ENCODE results near the gene RASL12.
"Not testable (repeated sequence)": the region's sequence is repeated elsewhere in the genome, so short reads cannot be mapped to it uniquely, and the experiment has no call there.

Gene RASL12

DNA sequence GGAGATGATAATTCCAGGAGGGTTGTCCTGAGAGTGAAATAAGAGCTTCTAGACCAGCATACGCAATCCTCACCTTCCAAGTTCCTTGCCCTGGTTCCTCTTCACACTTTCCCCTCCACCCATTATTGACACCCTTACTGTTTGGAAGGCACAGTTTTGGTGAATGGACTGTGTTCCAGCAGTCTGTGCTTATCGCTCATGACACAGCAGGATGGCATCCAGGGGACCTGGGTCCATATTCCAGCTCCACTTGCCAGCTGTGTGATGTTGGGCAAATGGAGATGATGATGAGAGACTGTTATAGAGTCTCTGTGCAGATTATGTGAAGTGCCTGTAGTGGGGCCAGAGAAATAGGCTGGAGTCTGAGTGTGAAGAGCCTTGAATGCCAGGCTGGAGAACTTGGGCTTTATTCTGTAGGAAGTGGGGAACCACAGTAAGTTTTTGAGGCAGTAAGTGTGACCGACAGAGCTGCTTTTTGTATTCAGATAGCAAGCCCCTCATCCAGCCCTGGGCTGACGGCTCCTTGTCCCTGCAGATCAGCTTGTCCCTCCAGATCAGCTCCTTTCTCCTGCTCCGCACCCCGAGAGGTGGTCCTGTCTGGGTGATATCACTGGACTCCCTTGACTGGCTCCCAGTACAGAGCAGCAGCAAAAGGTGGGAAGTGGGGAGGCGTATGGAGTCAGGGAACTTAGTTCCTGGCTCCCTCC is 16.9 kb upstream of the RASL12 start:
- no peaks in the 10 kb centered on the region for H3K9me3 ChIP-seq (ENCODE audit: control insufficient read depth, insufficient read depth, low read length)
- no peaks in the 10 kb centered on the region for H3K36me3 ChIP-seq (ENCODE audit: control insufficient read depth, insufficient read depth, low read length)
- no peak overlapping the region for H3K9ac ChIP-seq (ENCODE audit: low read depth, low read length)
- no peaks in the 10 kb centered on the region for H3K27me3 ChIP-seq (ENCODE audit: control insufficient read depth, insufficient read depth, low read length)
- H3K4me1 ChIP-seq (ENCODE audit: control insufficient read depth, insufficient read depth, low read length) = peaks cover 36% of the 10 kb centered on the region
- H3K27ac ChIP-seq (ENCODE audit: low read depth, low read length) = no peak overlapping the region
- no peak overlapping the region for H3K4me3 ChIP-seq (ENCODE audit: low read depth, low read length)

DNA sequence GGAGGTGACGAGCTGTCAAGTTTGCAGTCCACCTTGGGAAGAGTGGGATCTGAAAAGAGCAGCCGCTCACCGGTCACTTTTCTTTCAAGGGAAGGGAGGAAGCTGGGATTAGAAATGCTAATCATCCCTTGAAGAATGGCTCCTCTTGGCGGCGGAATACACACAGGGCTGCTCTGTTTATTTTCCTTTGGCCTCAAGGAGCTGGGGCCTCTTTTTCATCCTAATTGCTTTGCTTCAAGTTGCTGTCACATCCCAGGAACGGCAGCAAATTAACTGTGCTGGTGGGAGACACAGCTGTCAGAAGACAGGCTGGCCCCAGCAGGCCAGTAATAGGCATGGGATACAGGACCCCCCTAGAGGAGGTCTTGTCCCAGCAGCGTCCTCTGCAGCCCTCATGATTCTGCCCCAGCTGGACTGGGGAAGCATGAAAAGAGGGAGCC is 15.5 kb upstream of the RASL12 start:
- peak overlapping the region; percentile 89 for H3K27ac ChIP-seq (ENCODE audit: low read depth, low read length)
- H3K36me3 ChIP-seq (ENCODE audit: control insufficient read depth, insufficient read depth, low read length) = no peaks in the 10 kb centered on the region
- peaks cover 3% of the 10 kb centered on the region; the same call in 1 of the 2 replicates for H3K27me3 ChIP-seq (ENCODE audit: control insufficient read depth, insufficient read depth, low read length)
- no peak overlapping the region; the same call in 1 of the 2 replicates for H3K4me3 ChIP-seq (ENCODE audit: low read depth, low read length)
- H3K4me1 ChIP-seq (ENCODE audit: control insufficient read depth, insufficient read depth, low read length) = peaks cover 31% of the 10 kb centered on the region
- H3K9me3 ChIP-seq (ENCODE audit: control insufficient read depth, insufficient read depth, low read length) = no peaks in the 10 kb centered on the region
- no peak overlapping the region for H3K9ac ChIP-seq (ENCODE audit: low read depth, low read length)

DNA sequence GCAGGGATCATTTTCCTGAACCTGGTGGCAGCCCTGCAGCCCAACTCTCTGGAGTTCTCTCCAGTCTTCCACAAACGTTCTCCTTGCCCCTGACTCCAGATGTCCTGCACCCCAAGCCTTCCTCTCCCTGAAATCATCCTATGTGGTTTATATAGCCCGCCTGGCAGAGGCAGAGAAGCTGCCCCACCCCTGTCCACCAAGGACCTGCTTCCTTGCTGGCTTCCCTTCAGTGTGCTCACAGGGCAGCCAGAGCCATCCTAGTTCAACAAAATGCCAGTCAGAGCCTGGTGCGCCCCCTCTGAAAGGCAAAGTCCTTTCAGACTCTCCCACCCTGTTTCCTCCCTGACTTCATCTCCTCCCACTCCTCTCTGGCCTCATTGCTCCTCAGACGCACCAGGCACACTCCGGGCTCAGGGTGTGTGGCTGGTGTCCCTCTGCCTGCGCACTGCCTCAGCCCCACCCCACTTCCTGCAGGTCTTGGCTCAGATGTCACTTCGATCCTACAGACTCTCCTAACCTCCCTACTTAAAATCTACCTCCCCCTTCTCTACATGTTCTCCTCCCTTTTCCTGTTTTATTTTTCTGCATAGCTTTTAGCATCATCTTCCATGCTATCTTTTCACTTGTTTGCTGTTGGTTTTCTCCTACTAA is 14.6 kb upstream of the RASL12 start:
- Histone ChIP-seq H3K4me1 (ENCODE audit: control insufficient read depth, insufficient read depth, low read length) (peaks cover 29% of the 10 kb centered on the region), H3K36me3 (ENCODE audit: control insufficient read depth, insufficient read depth, low read length) (no peaks in the 10 kb centered on the region), H3K9me3 (ENCODE audit: control insufficient read depth, insufficient read depth, low read length) (no peaks in the 10 kb centered on the region), H3K4me3 (ENCODE audit: low read depth, low read length) (no peak overlapping the region; the same call in 1 of the 2 replicates), H3K9ac (ENCODE audit: low read depth, low read length) (no peak overlapping the region), H3K27me3 (ENCODE audit: control insufficient read depth, insufficient read depth, low read length) (peaks cover 5% of the 10 kb centered on the region; the same call in 1 of the 2 replicates), H3K27ac (ENCODE audit: low read depth, low read length) (peak overlapping the region; percentile 89)

DNA sequence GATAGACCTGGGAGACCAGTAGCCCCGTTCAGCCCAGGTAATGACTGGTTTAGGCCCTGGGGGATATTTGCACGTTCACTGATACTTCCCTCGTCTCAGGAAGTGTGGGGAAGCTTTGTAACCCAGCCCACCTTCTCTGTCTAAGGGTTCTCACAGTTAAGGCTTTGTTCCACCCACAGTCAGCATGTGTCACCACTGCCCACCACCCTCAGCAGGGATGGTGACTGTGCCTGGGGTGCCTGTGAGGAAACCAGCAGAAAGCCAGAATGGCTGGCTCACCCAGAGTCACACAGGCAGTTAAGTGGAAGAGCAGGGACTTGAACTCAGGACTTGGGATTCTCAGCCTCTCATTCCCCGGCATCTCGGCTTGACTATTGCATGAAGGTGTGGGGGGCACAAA is 14.0 kb upstream of the RASL12 start:
- Histone ChIP-seq H3K27ac (ENCODE audit: low read depth, low read length) (no peak overlapping the region), H3K4me3 (ENCODE audit: low read depth, low read length) (no peak overlapping the region), H3K4me1 (ENCODE audit: control insufficient read depth, insufficient read depth, low read length) (peaks cover 28% of the 10 kb centered on the region), H3K9ac (ENCODE audit: low read depth, low read length) (no peak overlapping the region), H3K9me3 (ENCODE audit: control insufficient read depth, insufficient read depth, low read length) (no peaks in the 10 kb centered on the region), H3K36me3 (ENCODE audit: control insufficient read depth, insufficient read depth, low read length) (no peaks in the 10 kb centered on the region), H3K27me3 (ENCODE audit: control insufficient read depth, insufficient read depth, low read length) (peaks cover 5% of the 10 kb centered on the region; the same call in 1 of the 2 replicates)

DNA sequence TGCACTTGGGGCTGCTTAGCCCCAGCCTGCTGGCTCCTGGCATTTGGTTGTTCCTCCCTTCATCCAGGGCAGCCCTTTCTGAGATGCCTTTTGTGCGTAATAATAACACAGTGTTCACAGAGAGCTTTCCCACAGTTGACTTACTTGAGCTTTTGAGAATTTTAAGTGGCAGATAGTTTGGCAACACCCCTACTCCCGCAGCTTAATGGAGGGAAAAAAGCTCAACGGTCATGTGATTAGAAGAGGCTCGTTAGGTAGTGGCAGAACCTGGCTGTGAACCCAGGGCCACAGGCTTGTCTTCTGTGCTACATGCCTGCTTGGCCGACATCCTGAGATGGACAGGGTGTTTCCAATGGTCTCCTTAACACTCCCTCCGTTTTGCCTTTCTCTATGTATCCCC is 13.5 kb upstream of the RASL12 start:
- no peak overlapping the region for H3K27ac ChIP-seq (ENCODE audit: low read depth, low read length)
- H3K36me3 ChIP-seq (ENCODE audit: control insufficient read depth, insufficient read depth, low read length) = no peaks in the 10 kb centered on the region
- no peak overlapping the region for H3K4me3 ChIP-seq (ENCODE audit: low read depth, low read length)
- no peak overlapping the region for H3K9ac ChIP-seq (ENCODE audit: low read depth, low read length)
- H3K4me1 ChIP-seq (ENCODE audit: control insufficient read depth, insufficient read depth, low read length) = peaks cover 28% of the 10 kb centered on the region
- H3K9me3 ChIP-seq (ENCODE audit: control insufficient read depth, insufficient read depth, low read length) = no peaks in the 10 kb centered on the region
- peaks cover 5% of the 10 kb centered on the region; the same call in 1 of the 2 replicates for H3K27me3 ChIP-seq (ENCODE audit: control insufficient read depth, insufficient read depth, low read length)

DNA sequence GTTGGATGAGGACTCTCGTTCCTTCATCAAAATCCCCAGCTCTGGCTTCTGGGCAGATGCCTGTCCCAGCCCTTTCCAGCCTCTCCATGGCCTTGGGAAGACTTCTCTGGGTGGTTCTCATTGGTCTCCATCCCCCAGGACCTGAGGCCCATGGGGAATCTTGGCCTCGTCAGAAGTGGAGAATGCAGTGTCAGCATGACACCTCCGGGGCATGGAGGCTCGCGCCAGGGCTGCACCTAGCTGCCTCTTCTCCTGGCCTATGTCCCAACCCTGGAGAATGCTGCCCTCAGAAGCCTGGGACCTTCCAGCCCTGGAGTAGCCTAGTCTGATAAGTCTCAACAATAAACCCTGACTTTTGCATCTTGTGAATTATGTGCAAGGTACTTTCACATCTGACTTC is 11.8 kb upstream of the RASL12 start:
- Histone ChIP-seq H3K27ac (ENCODE audit: low read depth, low read length) (no peak overlapping the region), H3K9ac (ENCODE audit: low read depth, low read length) (no peak overlapping the region), H3K36me3 (ENCODE audit: control insufficient read depth, insufficient read depth, low read length) (no peaks in the 10 kb centered on the region), H3K9me3 (ENCODE audit: control insufficient read depth, insufficient read depth, low read length) (no peaks in the 10 kb centered on the region), H3K27me3 (ENCODE audit: control insufficient read depth, insufficient read depth, low read length) (peaks cover 5% of the 10 kb centered on the region; the same call in 1 of the 2 replicates), H3K4me1 (ENCODE audit: control insufficient read depth, insufficient read depth, low read length) (peaks cover 26% of the 10 kb centered on the region), H3K4me3 (ENCODE audit: low read depth, low read length) (no peak overlapping the region)

DNA sequence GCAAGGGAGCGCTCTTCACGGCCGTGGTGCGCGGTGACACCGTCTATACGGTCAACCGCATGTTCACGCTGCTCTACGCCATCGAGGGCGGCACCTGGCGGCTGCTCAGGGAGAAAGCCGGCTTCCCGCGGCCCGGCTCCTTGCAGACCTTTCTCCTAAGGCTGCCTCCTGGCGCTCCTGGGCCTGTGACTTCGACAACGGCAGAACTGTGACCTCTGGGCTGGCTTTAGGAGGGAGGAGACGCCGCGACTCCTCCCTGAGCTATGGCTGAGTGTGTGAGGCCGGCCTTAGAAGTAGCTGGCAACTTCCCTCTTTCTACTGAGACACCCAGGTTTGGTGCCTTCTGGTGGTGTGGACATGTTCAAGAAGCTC is 10.2 kb upstream of the RASL12 start:
- Histone ChIP-seq H3K4me1 (ENCODE audit: control insufficient read depth, insufficient read depth, low read length) (peaks cover 11% of the 10 kb centered on the region), H3K9me3 (ENCODE audit: control insufficient read depth, insufficient read depth, low read length) (no peaks in the 10 kb centered on the region), H3K27me3 (ENCODE audit: control insufficient read depth, insufficient read depth, low read length) (peaks cover 5% of the 10 kb centered on the region; the same call in 1 of the 2 replicates), H3K4me3 (ENCODE audit: low read depth, low read length) (no peak overlapping the region), H3K9ac (ENCODE audit: low read depth, low read length) (no peak overlapping the region), H3K27ac (ENCODE audit: low read depth, low read length) (no peak overlapping the region), H3K36me3 (ENCODE audit: control insufficient read depth, insufficient read depth, low read length) (no peaks in the 10 kb centered on the region)

DNA sequence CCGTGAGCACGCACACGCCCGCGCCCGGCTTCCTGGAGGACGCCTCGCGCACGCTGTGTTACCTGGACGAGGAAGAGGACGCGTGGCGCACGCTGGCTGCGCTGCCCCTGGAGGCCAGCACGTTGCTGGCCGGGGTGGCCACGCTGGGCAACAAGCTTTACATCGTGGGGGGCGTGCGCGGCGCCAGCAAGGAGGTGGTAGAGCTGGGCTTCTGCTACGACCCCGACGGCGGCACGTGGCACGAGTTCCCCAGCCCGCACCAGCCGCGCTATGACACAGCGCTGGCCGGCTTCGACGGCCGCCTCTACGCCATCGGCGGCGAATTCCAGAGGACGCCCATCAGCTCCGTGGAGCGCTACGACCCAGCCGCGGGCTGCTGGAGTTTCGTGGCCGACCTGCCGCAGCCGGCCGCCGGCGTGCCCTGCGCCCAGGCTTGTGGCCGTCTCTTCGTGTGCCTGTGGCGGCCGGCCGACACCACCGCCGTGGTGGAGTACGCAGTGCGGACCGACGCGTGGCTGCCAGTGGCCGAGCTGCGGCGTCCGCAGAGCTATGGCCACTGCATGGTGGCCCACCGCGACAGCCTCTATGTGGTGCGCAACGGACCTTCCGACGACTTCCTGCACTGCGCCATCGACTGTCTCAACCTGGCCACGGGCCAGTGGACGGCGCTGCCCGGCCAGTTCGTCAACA is 9.6 kb upstream of the RASL12 start:
- Histone ChIP-seq H3K4me3 (ENCODE audit: low read depth, low read length) (no peak overlapping the region), H3K36me3 (ENCODE audit: control insufficient read depth, insufficient read depth, low read length) (no peaks in the 10 kb centered on the region), H3K4me1 (ENCODE audit: control insufficient read depth, insufficient read depth, low read length) (peaks cover 5% of the 10 kb centered on the region), H3K27me3 (ENCODE audit: control insufficient read depth, insufficient read depth, low read length) (peaks cover 5% of the 10 kb centered on the region; the same call in 1 of the 2 replicates), H3K9me3 (ENCODE audit: control insufficient read depth, insufficient read depth, low read length) (no peaks in the 10 kb centered on the region), H3K27ac (ENCODE audit: low read depth, low read length) (no peak overlapping the region), H3K9ac (ENCODE audit: low read depth, low read length) (no peak overlapping the region)

DNA sequence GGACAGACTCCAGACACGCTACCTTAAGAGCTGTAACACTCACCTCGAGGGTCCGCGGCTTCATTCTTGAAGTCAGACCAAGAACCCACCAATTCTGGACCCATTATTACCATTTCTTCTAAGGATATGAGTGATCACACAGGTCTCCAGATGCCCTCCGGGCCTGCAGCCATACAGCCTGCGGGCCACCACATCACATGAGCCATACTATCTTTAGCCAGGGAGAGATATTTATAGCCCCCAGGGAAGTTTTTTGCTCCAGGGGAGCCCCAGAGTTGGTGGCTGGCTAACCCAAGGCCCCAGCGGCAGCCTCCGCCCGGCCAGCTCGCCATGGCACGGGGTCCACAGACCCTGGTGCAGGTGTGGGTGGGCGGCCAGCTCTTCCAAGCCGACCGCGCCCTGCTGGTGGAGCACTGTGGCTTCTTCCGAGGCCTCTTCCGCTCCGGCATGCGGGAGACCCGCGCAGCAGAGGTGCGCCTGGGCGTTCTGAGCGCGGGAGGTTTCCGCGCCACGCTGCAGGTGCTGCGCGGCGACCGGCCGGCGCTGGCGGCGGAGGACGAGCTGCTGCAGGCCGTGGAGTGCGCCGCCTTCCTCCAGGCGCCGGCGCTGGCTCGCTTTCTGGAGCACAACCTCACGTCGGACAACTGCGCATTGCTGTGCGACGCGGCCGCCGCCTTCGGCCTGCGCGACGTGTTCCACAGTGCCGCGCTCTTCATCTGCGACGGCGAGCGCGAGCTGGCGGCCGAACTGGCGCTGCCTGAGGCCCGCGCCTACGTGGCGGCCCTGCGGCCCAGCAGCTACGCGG is 8.9 kb upstream of the RASL12 start, which contains the start of gene KBTBD13:
TSS of gene KBTBD13 (plus strand) at position 261 of the 805 bp plus-strand sequence. CDS start at position 331, 70 bp downstream.
- no peak within 1 kb of the TSS for H3K4me3 ChIP-seq (ENCODE audit: low read depth, low read length)
- no peak within 1 kb of the TSS for H3K27ac ChIP-seq (ENCODE audit: low read depth, low read length)
- H3K9me3 ChIP-seq (ENCODE audit: control insufficient read depth, insufficient read depth, low read length) = no peaks in the 10 kb centered on the region
- H3K9ac ChIP-seq (ENCODE audit: low read depth, low read length) = no peak within 1 kb of the TSS
- H3K4me1 ChIP-seq (ENCODE audit: control insufficient read depth, insufficient read depth, low read length) = no peaks in the 10 kb centered on the region
- H3K36me3 ChIP-seq (ENCODE audit: control insufficient read depth, insufficient read depth, low read length) = no peaks in the 10 kb centered on the region
- H3K27me3 ChIP-seq (ENCODE audit: control insufficient read depth, insufficient read depth, low read length) = peaks cover 5% of the 10 kb centered on the region; the same call in 1 of the 2 replicates

DNA sequence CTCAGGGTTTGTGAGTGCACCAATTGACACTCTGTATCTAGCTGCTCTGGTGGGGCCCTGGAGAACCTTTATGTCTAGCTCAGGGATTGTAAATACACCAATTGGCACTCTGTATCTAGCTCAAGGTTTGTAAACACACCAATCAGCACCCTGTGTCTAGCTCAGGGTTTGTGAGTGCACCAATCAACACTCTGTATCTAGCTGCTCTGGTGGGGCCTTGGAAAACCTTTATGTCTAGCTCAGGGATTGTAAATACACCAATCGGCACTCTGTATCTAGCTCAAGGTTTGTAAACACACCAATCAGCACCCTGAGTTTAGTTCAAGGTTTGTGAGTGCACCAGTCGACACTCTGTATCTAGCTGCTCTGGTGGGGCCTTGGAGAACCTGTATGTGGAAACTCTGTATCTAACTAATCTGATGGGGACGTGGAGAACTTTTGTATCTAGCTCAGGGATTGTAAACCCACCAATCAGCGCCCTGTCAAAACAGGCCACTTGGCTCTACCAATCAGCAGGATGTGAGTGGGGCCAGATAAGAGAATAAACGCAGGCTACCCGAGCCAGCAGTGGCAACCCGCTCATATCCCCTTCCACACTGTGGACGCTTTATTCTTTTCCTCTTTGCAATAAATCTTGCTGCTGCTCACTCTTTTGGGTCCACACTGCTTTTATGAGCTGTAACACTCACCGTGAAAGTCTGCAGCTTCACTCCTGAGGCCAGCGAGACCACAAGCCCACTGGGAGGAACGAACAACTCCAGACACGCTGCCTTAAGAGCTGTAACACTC is 8.0 kb upstream of the RASL12 start:
- not testable (repeated sequence) for H3K9me3 ChIP-seq (ENCODE audit: control insufficient read depth, insufficient read depth, low read length); H3K36me3 ChIP-seq (ENCODE audit: control insufficient read depth, insufficient read depth, low read length); H3K27ac ChIP-seq (ENCODE audit: low read depth, low read length); H3K27me3 ChIP-seq (ENCODE audit: control insufficient read depth, insufficient read depth, low read length); H3K9ac ChIP-seq (ENCODE audit: low read depth, low read length); H3K4me1 ChIP-seq (ENCODE audit: control insufficient read depth, insufficient read depth, low read length); H3K4me3 ChIP-seq (ENCODE audit: low read depth, low read length)
